ENCODE results near the gene BRAF.

Gene BRAF

GRCh38 chr7:140926021-140926817, 1.5 kb upstream of the BRAF start:
- CTCF ChIA-PET: interaction anchor here (1.5 kb wide), 1 partner anchor 115 kb away, joined by 7 read pairs; no protein-coding TSS in a partner anchor
- POLR2A ChIA-PET: no interaction called here
- TF ChIP-seq CTCF (IDR thresholded peaks at IDR 0.05; ENCODE audit: insufficient read depth, low read length, missing control alignments): no peak
- no peak for DNase-seq (ENCODE audit: low read depth, low spot score)
- no peak overlapping the region for H3K4me3 ChIP-seq (ENCODE audit: low read depth, low read length)

GRCh38 chr7:140924019-140924820, 509 bp downstream of the BRAF start:
- peak overlapping the region; percentile 82 for H3K4me3 ChIP-seq (ENCODE audit: low read depth, low read length)
- TF ChIP-seq CTCF (IDR thresholded peaks at IDR 0.05; ENCODE audit: insufficient read depth, low read length, missing control alignments): peak; percentile 61
- CTCF ChIA-PET: interaction anchor here (0.8 to 1.8 kb wide), 4 partner anchors 19 to 272 kb away, joined by 3 to 16 read pairs (median 6); no protein-coding TSS in a partner anchor
- DNase-seq (ENCODE audit: low read depth, low spot score): no peak
- POLR2A ChIA-PET: no interaction called here

GRCh38 chr7:140923358-140924006, 1.2 kb downstream of the BRAF start:
- TF ChIP-seq CTCF (IDR thresholded peaks at IDR 0.05; ENCODE audit: insufficient read depth, low read length, missing control alignments): no peak
- H3K4me3 ChIP-seq (ENCODE audit: low read depth, low read length): peak overlapping the region; percentile 82
- DNase-seq (ENCODE audit: low read depth, low spot score): no peak
- ChIA-PET POLR2A (no interaction called here), CTCF (interaction anchor here (0.8 to 1.8 kb wide), 3 partner anchors 18 to 271 kb away, joined by 3 to 16 read pairs (median 9); no protein-coding TSS in a partner anchor)

- H3K4me3 ChIP-seq (ENCODE audit: low read depth, low read length): peak overlapping the region; percentile 82
- CTCF ChIA-PET: interaction anchor here (1.8 kb wide), 2 partner anchors 17 to 112 kb away, joined by 9 to 16 read pairs; no protein-coding TSS in a partner anchor
- TF ChIP-seq CTCF (IDR thresholded peaks at IDR 0.05; ENCODE audit: insufficient read depth, low read length, missing control alignments): no peak
- POLR2A ChIA-PET: no interaction called here
- DNase-seq (ENCODE audit: low read depth, low spot score): no peak
Observed at GRCh38 chr7:140922741-140923345, 1.9 kb downstream of the BRAF start.

- ChIA-PET POLR2A (no interaction called here), CTCF (interaction anchor here (1.0 kb wide), 1 partner anchor 110 kb away, joined by 4 read pairs; no protein-coding TSS in a partner anchor)
Observed at GRCh38 chr7:140920745-140921144, 4.0 kb downstream of the BRAF start.

More at GRCh38 chr7:140920745-140921144, 4.0 kb downstream of the BRAF start:
- no peak for DNase-seq (ENCODE audit: low read depth, low spot score)
- H3K4me3 ChIP-seq (ENCODE audit: low read depth, low read length): no peak overlapping the region
- TF ChIP-seq CTCF (IDR thresholded peaks at IDR 0.05; ENCODE audit: insufficient read depth, low read length, missing control alignments): no peak

Measured in AG04449 (cell line).